Activated CD8-positive, alpha-beta T cell treated with anti-CD3 and anti-CD28 coated beads for 36 hours (primary cell): ENCODE results near the gene TTC39B. TPM values are rescaled to one million over a fixed set of nuclear protein-coding genes. Genes with fewer than 3 reads are reported as not detected.

Experiments used
- ATAC-seq: fragments of 200-7000 bp; cut with Tn5 transposase; one replicate; pipeline ENCODE4 v1.10.0; 2021; ENCODE audit warnings: mild to moderate bottlenecking, moderate library complexity
- CTCF ChIA-PET: fragments of 350-600 bp; sonication (Branson Sonifier 250); formaldehyde crosslinking; loops from one replicate; lab custom pipeline; 2021; ENCODE audit warnings: antibody characterized with exemption; lab: Charles Lee
- POLR2A ChIA-PET: fragments of 350-600 bp; sonication (Branson Sonifier 250); formaldehyde crosslinking; loops from one replicate; lab custom pipeline; 2021; ENCODE audit warnings: antibody characterized with exemption; lab: Charles Lee
- DNase-seq: peaks from one replicate; pipeline ENCODE4 v3.0.0-alpha.2; 2020
- H3K27ac Mint-ChIP-seq: one replicate; pipeline ENCODE4 v1.8.0; 2021; ENCODE audit warnings: mild to moderate bottlenecking, mixed read lengths
- H3K27me3 Mint-ChIP-seq: one replicate; pipeline ENCODE4 v1.8.0; 2021; ENCODE audit warnings: mixed read lengths
- H3K36me3 Mint-ChIP-seq: one replicate; pipeline ENCODE4 v1.8.0; 2021; ENCODE audit warnings: low read depth, mixed read lengths
- H3K4me1 Mint-ChIP-seq: one replicate; pipeline ENCODE4 v1.8.0; 2021; ENCODE audit warnings: low read depth, mixed read lengths
- H3K4me3 Mint-ChIP-seq: one replicate; pipeline ENCODE4 v1.8.0; 2021; ENCODE audit warnings: mild to moderate bottlenecking, moderate library complexity, mixed read lengths
- H3K9me3 Mint-ChIP-seq: one replicate; pipeline ENCODE4 v1.8.0; 2021; ENCODE audit warnings: mixed read lengths
- intact Hi-C: fragments of 100-400 bp; cut with micrococcal nuclease; formaldehyde crosslinking; loops from one replicate; pipeline ENCODE4 v1.10.0; 2022
- total RNA-seq, 2 experiments: library from RNA; stranded (reverse); gene quantifications; one replicate each; pipeline ENCODE4 v1.2.3, GENCODE V29; 2021
- TF ChIP-seq, protein P1 (sequence below): fragments of 200-600 bp; IDR thresholded peaks from one replicate; pipeline ENCODE4 v1.8.0; 2022; ENCODE audit warnings: antibody characterized with exemption, mild to moderate bottlenecking

The TTC39B gene
- total RNA-seq, 2 experiments from 2014 or later = 17.8 to 18.5 TPM

DNA sequence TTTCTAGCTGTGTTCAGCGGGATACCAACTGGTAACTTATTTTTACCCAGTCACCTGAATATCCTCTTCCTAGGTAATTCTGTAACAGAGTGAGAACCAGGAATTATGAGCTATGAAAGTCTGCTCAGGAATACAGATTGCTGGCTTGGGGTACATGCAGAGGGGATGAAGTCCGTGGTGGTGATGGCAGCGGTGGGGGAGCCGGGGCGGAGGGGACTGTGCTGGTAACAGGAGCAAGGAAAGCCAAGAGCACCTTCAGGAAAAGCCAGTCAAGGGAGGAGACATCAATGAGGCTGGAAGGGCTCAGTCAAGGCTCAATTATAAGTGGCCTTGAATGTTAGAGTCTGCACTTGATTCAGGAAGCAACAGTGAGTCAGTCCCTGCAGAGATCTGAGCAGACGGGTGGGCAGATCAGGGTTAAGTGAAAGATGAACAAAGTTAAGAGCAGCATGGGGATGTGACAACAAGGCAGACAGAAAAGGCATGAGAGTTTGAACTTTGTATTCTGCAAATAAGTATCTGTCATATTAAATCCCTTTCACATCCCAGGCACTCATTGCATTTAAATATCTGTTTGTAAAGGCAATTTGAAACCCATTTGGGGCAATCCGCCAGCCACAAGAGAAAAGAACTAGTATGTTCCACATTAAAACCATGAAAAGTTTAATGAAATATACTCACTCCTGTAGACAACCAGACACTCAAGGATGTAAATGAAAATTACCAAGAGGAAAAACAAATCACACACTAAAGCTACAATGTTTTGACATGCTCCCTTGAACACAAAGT, 101.2 kb downstream of the TTC39B start:
- POLR2A ChIA-PET = no interaction called here
- intact Hi-C loops = no loop called here

DNA sequence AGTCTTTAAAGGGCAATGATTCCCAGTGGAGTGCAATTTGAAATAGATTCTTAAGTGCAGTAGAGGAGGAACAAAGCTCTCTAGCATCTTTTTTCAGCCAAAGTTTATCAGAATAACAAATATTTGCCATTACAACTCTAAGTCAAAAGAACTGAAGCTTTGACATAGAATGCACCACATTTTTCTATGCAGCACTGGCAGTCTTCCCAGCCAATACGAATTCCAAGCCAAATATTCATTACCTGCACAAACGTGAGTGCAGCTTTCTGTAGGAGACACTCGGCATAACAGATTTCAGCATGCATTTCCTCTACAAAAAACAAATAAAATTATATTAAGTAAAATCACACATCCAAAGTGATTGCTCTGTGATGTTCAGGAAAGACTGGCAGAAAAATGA, 103.4 kb downstream of the TTC39B start:
- intact Hi-C loops = no loop called here
- POLR2A ChIA-PET = no interaction called here
- Mint-ChIP-seq H3K4me3 (no peak overlapping the region), H3K36me3 (peaks cover 22% of the 10 kb centered on the region), H3K27ac (no peak overlapping the region), H3K9me3 (peaks cover 8% of the 10 kb centered on the region), H3K27me3 (no peaks in the 10 kb centered on the region), H3K4me1 (peaks cover 11% of the 10 kb centered on the region)
- DNase-seq = no peak
- CTCF ChIA-PET = no interaction called here
- ATAC-seq = no peak
- TF ChIP-seq, protein P1, sequence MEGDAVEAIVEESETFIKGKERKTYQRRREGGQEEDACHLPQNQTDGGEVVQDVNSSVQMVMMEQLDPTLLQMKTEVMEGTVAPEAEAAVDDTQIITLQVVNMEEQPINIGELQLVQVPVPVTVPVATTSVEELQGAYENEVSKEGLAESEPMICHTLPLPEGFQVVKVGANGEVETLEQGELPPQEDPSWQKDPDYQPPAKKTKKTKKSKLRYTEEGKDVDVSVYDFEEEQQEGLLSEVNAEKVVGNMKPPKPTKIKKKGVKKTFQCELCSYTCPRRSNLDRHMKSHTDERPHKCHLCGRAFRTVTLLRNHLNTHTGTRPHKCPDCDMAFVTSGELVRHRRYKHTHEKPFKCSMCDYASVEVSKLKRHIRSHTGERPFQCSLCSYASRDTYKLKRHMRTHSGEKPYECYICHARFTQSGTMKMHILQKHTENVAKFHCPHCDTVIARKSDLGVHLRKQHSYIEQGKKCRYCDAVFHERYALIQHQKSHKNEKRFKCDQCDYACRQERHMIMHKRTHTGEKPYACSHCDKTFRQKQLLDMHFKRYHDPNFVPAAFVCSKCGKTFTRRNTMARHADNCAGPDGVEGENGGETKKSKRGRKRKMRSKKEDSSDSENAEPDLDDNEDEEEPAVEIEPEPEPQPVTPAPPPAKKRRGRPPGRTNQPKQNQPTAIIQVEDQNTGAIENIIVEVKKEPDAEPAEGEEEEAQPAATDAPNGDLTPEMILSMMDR = no peak

More for the DNA sequence above, 101.2 kb downstream of the TTC39B start:
- no peak overlapping the region for H3K27ac Mint-ChIP-seq
- no peak overlapping the region for H3K4me3 Mint-ChIP-seq
- CTCF ChIA-PET = interaction anchor here (1.0 kb wide), 1 partner anchor 8 kb away, joined by 3 read pairs; no protein-coding TSS in a partner anchor
- H3K27me3 Mint-ChIP-seq = no peaks in the 10 kb centered on the region
- TF ChIP-seq, protein P1 = no peak
- no peak for DNase-seq
- H3K9me3 Mint-ChIP-seq = peaks cover 8% of the 10 kb centered on the region
- no peak for ATAC-seq
- H3K36me3 Mint-ChIP-seq = peaks cover 29% of the 10 kb centered on the region
- peaks cover 11% of the 10 kb centered on the region for H3K4me1 Mint-ChIP-seq

GRCh38 chr9:15200111-15200510, 106.9 kb downstream of the TTC39B start:
- no peak overlapping the region for H3K27ac Mint-ChIP-seq
- TF ChIP-seq, protein P1 = no peak
- ChIA-PET CTCF (no interaction called here), POLR2A (no interaction called here)
- no peaks in the 10 kb centered on the region for H3K4me1 Mint-ChIP-seq
- DNase-seq (no peak), ATAC-seq (no peak)
- H3K27me3 Mint-ChIP-seq = no peaks in the 10 kb centered on the region
- intact Hi-C loops = no loop called here
- H3K36me3 Mint-ChIP-seq = peaks cover 19% of the 10 kb centered on the region
- no peak overlapping the region for H3K4me3 Mint-ChIP-seq
- no peaks in the 10 kb centered on the region for H3K9me3 Mint-ChIP-seq

DNA sequence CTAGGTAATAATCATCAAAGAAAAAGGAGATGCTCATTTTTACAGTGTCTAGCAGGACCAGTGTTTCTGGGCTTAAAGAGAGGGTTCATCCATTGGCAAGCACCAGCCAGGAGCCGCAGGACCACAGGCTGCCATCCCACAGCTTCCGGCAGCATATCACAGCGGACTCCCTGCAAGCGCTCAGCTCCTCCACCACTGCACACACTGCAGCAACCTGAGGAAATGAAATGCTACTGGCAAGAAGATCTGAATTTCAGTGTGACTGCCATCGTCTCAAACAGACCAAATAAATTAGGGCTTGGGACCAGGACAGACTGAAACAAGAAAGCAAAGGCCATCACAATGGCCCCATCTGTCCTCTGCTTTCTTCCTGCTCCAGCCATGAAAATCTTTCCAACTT, 114.2 kb downstream of the TTC39B start:
- TF ChIP-seq, protein P1 = no peak
- DNase-seq (no peak), ATAC-seq (no peak)
- POLR2A ChIA-PET = no interaction called here
- Mint-ChIP-seq H3K4me1 (peaks cover 12% of the 10 kb centered on the region), H3K27ac (no peak overlapping the region), H3K4me3 (no peak overlapping the region), H3K9me3 (no peaks in the 10 kb centered on the region), H3K36me3 (peaks cover 47% of the 10 kb centered on the region), H3K27me3 (no peaks in the 10 kb centered on the region)
- CTCF ChIA-PET = no interaction called here
- intact Hi-C loops = no loop called here

DNA sequence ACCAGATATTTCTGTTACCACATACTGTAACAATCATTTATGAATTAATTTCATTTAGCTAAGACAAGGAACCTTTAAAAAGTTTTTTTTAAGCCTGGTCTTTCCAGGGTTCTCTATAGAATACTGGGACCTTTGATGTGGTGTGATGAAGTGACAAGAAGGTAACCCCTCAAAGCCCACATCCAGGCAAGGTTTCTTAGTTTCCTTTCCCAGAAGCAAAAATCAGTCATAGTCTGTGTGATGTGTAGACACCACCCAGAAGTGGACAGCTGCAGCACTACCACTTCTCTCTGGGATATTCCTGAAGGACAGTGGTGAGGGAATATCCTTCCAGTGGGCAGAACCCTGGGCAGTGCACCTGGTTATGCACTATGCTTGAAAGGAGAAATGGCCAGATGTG, 115.6 kb downstream of the TTC39B start:
- ChIA-PET POLR2A (no interaction called here), CTCF (interaction anchor here (0.9 kb wide), 1 partner anchor 16 kb away, joined by 3 read pairs; no protein-coding TSS in a partner anchor)
- Mint-ChIP-seq H3K36me3 (peaks cover 45% of the 10 kb centered on the region), H3K9me3 (no peaks in the 10 kb centered on the region), H3K4me3 (no peak overlapping the region), H3K4me1 (peaks cover 12% of the 10 kb centered on the region), H3K27ac (no peak overlapping the region), H3K27me3 (no peaks in the 10 kb centered on the region)
- peak; percentile 41 for DNase-seq
- peak; percentile 96 for ATAC-seq
- intact Hi-C loops = no loop called here
- TF ChIP-seq, protein P1 = no peak
